NCI-H2081 treated with DMSO at 0.1 percent for 48 hours (cell line): ENCODE measurements around the gene SYPL1.

ENCODE experiments used
- DNase-seq: peaks from one replicate; lab custom pipeline; 2025; lab: John Stamatoyannopoulos, UW

SYPL1 gene

DNA sequence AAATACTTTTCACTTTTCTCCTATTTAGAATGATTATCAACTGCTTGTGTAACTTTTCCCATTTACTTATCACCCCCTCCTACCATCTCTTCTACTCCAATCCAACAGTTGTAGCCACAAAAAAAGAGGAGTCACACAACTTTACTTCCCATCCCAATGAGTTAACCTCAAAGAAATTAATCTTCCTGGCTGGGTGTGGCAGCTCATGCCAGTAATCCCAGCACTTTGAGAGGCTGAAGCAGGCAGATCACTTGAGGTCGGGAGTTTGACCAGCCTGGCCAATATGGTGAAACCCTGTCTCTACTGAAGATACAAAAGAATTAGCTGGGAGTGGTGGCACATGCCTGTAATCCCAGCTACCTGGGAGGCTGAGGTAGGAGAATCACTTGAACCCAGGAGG, 19.9 kb downstream of the SYPL1 start:
- DNase-seq: no peak

GRCh38 chr7:106089647-106090046, 22.5 kb downstream of the SYPL1 start:
- no peak for DNase-seq

DNA sequence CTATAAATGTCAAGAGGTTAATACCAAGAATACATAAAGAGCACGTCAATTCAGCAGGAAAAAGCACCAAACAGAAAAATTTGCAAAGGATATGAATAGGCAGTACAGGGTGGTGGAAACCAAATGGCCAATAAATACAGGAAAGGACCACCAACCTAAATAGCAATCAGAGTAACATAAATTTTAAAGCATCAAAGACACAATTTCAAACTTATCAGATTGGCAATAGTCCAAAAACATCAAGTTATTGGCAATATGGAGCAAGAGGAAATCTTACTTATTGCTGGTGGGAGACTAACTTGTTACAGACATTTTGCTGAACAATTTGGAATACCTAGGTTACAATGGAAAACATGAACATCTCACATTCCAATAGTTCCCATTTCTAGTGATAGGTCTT, 24.1 kb downstream of the SYPL1 start:
- no peak for DNase-seq

DNA sequence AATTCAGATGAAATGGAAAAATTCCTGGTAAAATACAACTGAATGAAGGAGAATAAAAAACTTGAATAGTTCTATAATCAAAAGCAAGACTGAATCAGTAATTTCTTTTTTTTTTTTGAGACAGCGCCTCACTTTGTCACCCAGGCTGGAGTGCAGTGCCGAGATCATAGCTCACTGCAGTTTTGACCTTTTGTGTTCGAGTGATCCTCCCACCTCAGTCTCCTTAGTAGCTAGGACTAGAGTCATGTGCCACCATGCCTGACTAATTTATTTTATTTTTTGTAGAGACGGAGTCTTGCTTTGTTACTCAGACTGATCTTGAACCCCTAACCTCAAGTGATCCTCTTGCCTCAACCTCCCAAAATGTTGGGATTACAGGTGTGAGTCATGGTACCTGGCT, 26.1 kb downstream of the SYPL1 start:
- no peak for DNase-seq

- no peak for DNase-seq
Measured at GRCh38 chr7:106085015-106085414, 27.1 kb downstream of the SYPL1 start.

DNA sequence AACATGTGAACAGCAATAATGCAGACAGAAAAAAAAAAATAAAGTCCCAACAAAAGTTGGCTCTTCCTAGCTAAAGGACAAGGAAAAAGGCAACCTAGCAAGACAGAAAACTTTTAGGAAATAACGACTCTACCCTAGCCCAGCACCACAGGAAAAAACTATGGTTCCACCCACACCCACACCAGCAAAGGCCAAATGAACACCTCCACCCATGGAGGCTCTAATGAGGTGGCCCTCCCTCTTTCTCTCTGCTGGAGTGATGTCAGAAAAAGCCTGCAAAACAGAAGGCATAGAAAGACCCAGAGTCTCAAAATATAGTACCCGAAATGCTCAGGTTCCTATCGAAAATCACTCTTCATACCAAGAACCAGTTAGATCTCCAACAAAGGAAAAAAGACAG, 28.4 kb downstream of the SYPL1 start:
- DNase-seq: no peak

- DNase-seq: no peak
Measured at GRCh38 chr7:106082087-106082854, 29.8 kb downstream of the SYPL1 start.

GRCh38 chr7:106080300-106080987, 31.7 kb downstream of the SYPL1 start:
- DNase-seq: no peak

GRCh38 chr7:106076537-106076936, 35.6 kb downstream of the SYPL1 start:
- no peak for DNase-seq

DNA sequence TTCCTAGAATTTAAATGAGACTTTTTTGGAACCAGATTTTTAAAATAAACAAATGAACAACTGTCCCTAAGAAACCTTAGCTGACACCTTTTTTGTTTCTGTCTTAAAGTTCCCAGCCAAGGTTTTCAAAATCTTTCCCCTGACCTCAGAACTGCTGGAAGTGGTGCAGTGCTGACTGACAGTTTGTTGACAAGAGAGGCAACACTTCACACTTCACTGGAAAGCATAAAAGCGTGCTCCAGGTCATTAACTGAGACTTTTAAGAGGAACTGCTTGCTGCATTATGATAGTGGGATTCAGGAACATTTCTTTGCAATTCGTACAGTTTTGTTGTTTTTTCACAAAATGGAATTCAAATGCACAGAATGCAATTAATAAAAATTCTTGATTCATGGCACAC, 36.2 kb downstream of the SYPL1 start:
- DNase-seq: no peak

DNA sequence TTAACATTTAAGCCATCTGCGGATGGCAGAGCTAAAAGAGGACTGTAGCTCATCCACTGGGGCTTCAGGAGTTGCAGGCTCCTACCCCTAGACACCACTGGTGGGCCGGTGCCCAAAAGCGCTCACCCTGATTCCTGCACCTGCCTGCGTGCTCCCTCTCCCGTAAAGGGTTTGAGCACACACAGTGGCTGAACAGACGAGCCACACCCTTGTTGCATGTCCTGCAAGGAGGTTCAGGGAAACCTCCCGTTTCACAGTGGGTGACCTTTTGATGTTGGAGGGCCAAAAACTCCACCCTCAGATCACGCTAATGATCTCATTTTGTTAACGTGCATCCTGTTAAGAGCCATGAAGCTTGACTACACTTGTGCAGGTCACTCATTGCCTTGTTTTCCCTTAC, 37.9 kb downstream of the SYPL1 start:
- no peak for DNase-seq

GRCh38 chr7:106073701-106074100, 38.4 kb downstream of the SYPL1 start:
- no peak for DNase-seq

- DNase-seq: no peak
Measured at GRCh38 chr7:106072715-106073091, 39.4 kb downstream of the SYPL1 start.

- peak; percentile 89 for DNase-seq
Measured at GRCh38 chr7:106071999-106072714, 40.0 kb downstream of the SYPL1 start.

DNA sequence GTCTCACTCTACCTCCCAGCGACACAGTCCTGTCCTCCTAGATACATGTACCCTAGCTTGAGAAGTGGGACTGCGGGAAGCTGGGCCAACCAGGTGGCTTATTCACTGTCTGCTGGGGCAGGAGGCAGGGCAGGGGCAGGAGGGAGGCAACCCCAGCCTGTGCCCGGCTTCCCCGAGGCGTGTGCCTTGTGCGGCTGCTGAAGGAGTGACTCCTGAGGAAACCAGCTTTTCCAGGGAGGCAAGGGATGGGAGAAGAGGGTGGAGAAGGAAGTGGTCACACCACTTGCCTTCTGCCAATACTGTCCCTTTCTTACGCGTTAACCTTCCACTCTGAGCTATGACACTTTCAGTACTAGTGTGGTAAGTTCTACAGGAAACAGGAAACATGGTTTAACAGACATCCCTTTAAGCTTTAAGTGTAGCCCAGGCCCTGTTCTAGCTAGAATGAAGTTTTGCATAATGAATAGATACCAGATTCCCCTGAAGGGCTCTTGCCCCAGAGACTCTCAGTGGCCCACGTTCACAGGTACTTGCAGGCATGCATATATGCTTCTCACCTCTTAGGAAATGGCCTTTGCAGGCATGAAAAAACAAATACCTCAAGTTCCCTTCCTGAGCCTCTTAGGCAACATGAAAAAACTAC, 40.6 kb downstream of the SYPL1 start:
- DNase-seq: no peak

GRCh38 chr7:106070567-106071254, 41.4 kb downstream of the SYPL1 start:
- DNase-seq: no peak

DNA sequence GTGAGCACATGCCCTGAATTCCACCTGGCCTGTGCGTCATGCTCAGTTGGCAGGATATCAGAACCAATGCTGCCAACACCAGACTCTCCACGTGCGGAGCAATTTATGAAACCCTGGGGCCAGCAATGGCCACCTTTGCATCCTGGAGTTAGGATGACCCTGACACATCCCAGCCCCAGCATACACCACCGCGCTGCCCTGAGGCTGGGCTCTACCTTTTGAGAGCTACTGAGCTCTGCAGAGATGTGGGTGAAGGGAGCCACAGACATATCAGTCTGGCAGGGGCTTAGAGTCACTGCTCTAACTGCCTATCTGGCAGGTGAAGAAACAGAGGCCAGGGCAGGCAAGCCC, 41.9 kb downstream of the SYPL1 start:
- DNase-seq: no peak

DNA sequence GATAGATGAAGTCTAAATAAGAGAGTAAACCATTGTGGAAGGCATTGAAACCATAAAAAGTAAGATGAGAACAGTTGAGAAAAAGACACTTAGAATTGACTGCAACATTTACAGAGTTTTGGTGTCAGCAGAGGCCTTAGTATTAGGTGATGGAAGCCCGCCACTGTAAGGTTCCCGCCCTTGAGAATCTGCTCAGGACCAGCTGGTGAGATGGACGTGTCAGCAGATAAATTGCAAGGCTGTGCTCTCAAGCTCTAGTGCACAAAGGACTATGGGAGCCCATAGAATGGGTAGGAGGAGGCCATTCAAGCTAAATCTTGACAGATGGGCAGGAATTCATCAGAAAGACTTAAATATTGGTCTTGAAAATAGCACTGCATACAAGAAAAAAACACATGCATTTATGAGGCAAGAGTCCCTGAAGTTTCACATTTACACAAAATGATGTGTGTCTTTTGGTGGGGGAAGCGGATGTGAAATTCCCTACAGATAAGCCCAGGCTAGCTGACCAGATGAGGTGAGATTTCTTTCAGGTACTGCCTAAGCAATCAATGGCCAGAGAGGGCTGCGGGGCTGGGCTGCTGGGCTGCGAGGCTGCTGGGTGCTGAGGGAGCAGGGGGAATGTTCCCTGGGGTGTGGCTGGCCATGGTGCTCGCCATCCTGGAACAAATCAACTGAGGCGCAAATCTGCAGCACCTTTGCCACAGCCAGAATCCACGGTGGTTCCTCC, 42.5 kb downstream of the SYPL1 start:
- DNase-seq: no peak

DNA sequence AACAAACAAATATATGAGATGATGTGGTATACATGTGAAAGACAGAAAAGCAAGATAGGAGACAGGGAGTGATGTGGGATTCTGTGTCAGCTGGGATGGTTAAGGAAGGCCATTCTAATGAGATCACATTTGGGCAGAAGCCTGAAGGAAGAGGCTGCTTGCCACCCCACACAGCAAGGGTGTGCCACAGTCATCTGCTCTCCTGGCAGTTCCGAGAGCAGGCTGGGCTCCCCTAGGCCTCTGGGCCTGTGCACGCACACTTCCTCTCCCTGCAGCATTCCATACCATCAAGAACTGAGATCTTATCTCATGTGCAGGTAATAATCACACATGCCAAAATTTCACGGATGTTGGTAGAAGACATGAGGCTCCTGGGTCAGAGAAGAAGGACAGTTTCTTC, 43.1 kb downstream of the SYPL1 start:
- no peak for DNase-seq

- DNase-seq: no peak
Measured at GRCh38 chr7:106068538-106068961, 43.6 kb downstream of the SYPL1 start.

DNA sequence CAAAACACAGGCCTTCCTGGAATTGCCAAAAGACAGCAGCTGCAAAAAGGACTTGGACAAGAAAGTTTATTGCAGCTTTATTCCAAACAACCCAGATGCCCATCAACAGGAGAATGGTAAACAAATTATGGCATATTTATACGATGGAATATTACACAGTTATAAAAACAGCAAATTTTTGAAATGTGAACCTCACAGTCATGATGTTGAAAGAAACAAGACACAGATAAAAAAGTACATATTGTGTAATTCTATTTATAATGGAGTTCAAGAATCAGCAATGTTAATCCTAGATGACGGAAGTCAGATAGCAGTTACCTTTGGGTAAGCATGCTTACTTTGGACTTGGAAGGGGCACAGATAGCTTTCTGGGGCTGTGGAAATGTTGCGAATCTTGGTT, 44.4 kb downstream of the SYPL1 start:
- no peak for DNase-seq
